Measurements from ENCODE around the gene GALE.
A peak's percentile ranks its signal among the peaks of the same experiment; 100 is the strongest.
"Not testable (repeated sequence)": the region's sequence is repeated elsewhere in the genome, so short reads cannot be mapped to it uniquely, and the experiment has no call there.

Gene GALE

DNA sequence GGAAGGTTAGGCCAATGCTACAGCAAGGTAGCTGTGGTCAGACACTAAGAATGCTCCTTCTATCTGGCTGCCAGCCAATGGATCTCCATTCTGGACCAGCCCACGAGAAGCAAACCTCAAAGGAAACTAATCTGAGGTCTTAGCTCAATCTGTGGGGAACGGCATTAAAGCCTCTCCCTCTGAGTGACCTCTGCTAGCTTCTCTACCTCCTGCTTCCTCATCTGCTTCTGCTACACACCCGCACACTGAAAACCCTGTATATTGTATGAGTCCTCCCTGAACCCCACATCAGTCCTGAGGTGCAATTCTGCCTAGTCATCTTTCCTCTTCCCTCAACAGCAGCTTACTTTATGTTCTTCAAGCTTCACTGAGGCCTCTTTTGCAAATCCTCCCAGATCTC, 6.9 kb upstream of the GALE start:
- DNase-seq, result no peak

DNA sequence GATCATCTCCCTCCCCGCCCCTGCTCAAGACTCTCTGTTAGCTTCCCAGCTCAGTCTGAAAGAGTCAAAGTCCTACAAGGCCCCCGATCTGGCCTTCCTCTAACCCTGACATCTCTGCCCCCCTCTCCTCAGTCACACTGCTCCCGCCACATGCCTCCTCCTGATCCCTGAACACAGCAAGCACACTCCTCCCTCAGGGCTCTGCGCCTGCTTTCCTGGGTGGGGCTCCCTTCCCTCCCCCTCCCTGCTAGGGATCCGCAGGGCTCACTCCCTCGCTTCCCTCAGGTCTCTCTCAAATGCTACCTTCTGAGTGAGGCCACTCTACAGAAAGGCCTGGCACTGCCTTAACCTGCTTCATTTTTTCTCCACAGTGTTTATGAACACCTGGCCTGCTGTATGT, 5.7 kb upstream of the GALE start:
- DNase-seq, result no peak

DNA sequence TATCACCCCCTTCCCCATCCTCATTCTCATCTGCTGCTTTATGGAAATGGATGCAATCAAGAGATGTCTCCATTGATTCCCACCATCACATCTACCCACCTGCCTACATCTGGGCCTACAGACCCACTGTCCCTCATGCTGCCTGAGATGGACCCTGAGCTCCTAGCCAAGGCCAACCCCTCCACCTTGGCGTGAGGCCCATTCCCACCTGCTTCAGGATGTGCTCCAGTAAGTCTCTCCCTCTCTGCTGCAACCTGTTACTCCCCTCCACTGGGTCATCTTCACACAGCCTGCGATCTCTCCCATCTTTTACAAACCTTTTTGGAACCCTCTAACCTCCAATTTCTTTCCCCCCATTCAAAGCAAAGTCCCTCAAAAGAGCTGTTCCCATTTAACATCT, 4.5 kb upstream of the GALE start:
- DNase-seq, result no peak

DNA sequence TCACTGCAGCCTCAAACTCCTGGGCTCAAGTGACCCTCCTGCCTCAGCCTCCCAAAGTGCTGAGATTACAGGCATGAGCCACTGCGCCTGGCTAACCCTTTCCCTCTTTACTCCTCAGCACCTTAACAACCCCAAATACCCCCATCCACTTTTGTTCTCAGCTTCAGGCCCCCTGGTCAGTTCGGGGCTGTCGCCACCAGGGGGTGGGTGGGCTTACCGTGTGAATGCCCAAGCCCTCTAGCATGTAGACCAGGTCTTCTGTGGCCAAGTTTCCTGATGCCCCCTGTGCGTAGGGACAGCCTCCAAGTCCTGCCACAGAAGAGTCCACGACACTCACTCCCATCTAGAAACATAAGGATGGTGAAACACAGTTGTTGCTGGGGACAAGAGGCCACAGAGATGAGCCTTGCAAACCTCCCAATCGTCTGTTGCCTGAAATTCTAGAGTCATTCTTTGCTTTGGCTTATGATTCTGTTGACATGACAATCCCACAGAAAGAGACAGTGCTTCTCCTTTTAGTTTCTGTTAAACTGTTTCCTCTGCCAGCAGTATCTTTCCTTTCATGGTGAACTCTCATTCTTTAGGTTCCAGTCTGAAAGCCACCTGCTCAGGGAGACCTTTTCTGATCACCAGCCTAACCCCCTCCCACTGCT, 3.8 kb upstream of the GALE start:
- DNase-seq, result no peak

DNA sequence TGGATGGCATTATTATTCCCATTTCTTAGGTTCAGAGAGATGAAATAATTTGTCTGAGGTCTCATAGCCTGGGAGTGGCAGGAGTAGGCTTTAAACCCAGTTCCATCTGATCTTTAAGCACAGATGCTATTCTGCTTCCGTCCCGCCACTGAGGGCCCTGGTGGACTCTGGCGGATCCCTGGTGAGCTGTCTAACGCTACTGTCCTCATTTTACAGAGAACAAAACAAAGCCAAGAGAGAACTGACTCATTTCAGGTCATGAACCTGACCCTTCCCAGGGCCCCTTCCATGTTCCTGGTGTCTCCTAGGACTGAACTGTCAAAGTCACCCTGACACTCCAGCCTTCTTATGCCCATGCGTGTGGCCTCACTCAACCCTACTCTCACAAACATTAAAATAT, 3.1 kb upstream of the GALE start:
- DNase-seq, result no peak

DNA sequence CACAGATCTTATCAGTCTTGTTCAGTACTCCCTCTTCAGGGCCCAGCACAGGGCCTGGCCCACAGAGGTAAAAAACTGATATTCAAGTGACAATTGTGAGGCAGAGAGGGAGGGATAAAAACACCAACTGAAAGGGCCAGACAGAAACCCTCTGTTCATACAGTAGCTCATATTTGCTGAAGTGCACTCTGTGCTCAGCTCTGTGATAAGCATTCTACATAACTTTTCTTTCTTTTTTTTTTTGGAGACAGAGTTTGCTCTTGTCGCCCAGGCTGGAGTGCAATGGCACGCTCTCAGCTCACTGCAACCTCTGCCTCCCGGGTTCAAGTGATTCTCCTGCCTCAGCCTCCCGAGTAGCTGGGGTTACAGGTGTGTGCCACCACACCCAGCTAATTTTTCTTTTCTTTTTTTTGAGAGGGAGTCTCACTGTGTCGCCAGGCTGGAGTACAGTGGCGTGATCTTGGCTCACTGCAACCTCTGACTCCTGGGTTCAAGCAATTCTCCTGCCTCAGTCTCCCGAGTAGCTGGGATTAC, 2.3 kb upstream of the GALE start:
- not testable (repeated sequence) for DNase-seq

DNA sequence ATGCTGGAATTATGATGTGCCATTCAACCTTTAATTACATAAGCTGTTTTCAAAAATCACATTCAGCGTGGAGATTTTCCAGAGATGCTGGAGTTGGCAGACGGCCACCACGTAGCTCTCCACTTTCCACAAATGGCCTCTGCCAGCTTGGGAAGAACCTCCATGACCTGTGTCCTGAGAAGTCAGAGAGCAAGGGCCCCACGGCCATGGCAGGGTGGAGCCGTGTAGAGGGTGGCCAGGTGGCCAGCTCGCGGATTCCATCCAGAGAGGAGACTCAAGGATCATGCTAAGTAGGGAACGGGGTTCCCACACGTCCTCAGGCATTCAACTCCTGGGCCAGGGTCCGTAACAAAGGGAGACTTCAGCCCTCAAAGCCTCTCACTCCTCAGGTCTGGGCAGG, 1.3 kb upstream of the GALE start:
- DNase-seq, result no peak

DNA sequence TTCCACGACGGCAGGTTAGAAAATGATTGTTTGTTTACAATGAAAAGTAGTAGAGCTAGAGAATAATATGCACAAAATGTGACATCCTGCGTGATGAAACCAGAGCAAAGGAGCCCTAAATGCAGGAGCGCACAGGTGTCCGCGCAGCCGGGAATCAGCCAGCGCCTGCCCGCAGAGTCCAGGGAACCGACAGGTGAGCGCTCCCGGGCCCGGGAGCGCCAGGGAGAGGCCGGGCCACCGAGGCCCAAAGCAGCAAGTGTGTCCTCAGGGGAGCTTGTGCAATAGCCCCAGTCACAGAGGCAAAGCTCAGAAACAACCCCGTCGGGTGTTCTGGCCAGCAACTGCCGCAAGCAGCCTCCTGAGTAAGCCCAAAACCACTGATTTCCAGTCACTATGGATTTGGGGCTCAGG, 789 bp upstream of the GALE start:
- DNase-seq, result no peak

DNA sequence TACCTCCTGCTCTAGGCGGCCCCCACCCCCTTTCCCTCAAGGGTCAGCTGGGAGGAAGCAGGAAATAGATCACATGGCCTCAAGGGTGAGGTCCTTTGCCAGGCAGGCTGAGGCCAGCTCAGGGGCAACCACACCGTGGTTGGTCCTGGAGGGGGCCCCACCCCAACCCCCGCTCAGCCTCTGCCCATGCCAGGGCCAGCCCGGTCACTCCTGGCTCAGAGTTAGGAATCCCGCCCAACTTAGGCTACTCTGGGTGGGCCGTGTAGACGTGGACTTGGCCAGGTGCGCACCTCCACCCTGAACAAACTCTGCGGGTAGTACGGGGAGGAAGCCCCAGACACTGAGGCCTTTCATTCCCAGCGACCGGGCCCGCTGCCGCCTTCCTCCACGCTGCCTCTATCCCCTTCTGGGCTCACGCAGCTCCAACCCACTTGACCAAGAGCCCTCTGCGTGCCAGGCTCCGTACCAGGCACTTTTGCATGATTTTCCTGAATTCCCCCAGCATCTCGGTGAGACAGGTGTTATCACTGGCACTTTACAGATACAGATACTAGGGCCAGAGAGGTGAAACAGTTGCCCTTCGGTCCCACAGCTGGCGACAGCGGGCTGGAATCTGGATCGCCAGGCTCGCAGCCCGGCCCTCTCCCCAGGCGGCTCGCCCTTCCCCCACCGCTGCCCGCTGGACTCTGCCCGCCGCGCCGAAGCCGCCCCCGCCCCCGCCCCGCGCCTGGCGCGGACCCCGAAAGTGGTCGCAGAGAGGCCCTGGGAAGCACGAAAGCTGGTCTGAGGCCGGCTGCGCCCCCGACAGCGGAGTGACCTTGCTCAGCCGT, 769 bp downstream of the GALE start:
- DNase-seq, result peak; percentile 70

DNA sequence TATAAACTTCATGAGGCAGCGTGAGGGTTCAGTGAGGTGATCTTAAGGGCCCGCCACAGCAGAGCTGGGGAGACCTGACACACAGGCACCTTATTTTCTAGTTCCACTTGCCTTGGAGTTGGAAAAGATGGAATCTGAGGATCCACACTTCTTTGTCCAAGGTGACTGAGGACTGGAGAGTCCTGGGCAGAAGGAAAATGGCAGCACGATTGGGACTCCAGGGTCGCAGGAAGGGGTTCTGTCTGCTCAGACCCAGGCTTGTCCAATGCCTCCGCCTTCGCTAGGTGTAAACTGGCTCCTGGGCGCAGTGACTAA, 1.3 kb downstream of the GALE start:
- no peak for DNase-seq

DNA sequence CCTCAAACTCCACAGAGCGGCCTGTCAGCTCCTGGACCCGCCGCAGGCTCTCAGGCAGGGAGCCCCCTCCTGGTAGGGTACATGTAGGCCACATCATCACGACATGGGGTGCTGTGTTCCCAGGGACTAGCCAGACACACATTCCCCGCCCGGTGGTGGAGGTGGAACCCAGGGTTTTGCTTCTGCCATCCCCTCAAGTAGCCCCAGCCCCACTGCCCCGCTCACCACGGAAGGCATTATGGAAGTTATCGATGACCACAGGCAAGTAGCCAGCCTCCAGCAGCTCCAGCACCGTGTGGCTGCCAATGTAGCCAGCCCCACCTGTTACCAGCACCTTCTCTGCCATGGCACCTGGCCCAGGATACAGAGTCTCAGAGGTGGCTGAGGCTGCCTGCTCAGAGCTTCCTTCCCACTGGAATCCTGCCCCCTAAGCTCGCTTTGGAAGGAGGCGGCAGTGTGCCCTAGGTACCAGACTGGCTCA, 1.9 kb downstream of the GALE start:
- DNase-seq, result no peak

DNA sequence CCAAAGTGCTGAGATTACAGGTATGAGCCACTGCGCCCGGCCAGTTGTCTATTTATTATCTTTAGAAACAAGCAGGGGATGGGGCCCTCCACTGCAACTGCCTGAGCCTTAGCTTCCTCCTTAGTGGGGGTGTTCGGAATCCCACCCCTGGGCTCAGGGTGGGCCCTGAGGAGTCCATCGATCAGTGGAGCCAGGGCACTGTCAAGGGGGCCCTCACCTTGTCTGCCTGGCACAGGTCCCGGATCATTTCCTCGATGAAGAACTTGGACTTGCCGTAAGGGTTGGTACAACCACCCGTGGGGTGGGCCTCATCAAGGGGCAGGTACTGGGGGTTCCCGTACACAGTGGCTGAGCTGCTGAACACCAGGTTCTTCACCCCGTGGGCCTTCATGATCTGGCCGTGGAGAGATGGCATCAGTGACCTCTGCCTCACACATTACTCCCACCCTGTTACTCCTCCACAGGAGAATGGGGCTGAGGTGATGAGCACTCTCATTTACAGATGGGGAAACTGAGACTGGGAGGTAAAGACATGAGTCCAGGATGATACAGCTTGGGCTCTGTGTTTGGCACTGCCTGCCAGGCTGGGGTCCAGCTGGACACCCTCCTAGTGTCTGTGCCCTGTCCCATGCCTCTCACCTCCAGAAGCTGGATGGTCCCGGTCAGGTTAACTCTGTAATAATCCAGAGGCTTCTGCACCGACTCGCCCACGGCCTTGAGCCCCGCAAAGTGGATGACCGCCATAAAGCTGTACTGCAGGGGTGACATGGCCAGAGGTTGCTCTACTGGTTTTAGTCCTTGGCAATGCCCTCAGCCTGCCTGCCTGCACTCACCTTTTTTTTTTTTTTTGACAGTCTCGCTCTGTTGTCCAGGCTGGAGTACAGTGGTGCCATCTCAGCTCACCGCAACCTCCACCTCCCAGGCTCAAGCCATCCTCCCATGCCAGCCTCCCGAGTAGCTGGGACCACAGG, 2.8 kb downstream of the GALE start:
- DNase-seq, result no peak

DNA sequence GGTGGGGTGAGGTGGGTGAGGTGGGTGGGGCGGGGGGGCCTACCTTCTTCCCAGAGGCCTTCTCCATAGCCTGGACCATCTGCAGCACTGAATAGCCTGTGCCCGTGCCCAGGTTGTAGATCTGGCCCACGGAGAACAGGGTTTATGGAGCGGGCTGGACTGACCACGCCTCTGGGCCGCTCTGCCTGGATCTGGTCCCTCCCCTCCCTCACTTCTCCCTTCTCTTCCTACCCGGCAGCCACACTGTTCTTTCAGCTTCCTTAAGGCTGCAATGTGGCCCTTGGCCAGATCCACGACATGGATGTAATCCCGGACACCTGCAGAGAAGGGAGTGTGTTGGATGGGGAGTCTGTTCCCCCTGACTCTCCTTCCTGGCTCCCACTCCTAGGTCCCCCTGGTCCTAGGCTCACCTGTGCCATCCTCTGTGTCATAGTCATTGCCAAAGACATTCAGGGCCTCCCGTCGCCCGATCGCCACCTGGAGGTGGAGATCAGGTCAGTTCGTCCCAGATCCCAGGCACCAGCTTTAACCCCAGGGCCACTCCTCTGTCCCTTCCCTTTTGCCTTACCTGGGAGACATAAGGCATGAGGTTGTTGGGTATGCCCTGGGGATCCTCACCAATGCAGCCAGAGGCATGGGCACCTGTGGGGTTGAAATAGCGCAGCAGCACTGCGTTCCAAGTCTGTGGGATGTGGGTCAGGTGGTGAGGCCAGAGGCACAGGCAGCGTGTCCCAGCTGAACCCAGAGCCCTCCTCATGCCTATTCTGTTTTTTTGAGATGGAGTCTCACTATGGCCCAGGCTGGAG, 3.9 kb downstream of the GALE start:
- DNase-seq, result no peak

DNA sequence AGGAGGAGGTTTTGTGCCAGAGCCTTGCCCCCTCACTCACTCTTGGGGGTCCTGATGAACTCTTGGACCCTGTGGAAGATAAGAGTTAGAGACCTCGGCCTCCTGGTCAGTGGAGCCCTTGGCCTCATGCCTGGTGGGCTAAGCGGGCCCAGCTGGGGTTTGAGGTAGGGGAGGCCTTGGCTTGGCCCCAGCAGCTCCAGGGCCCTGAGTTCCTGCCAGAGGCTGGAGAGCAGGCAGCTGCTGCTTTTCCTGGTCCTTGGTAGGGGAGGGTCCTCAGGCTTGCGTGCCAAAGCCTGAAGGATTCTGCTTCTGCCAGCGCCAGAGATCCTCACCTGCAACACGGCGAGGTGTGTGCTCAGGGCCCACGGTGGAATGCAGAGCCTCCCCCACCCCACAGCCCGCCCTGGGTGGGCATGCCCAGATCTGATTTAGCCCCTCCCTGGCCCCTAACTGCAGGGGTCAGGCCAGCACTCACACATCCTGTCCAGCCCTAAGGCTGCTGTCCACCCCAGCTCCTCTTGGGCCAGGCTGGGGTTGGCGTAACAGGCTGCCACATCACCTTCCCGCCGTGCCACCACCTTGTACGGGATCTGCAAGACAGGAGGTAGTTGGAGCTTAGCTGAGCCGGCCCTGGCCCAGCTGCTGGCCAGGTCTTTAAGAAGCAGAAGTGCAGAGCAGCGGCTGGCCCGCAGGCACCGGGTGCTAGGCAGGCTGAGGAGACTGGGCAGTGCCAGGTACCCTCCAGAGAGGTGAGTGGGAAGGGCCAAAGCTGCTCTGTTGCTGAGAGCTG, 4.7 kb downstream of the GALE start:
- DNase-seq, result no peak

DNA sequence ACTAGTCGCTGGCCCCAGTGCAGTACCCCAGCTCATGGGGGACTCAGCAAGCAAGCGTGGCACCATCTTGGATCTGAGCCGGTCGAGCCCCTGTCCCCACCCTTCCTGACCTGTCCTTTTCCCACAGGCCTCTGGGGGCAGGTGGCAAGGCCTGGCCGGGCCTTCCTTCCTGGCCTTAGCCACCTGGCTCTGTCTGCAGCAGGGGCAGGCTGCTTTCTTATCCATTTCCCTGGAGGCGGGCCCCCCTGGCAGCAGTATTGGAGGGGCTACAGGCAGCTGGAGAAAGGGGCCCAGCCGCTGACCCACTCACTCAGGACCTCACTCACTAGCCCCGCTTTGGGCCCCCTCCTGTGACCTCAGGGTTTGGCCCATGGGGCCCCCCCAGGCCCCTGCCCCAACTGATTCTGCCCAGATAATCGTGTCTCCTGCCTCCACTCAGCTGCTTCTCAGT, 5.8 kb downstream of the GALE start:
- not testable (repeated sequence) for DNase-seq

DNA sequence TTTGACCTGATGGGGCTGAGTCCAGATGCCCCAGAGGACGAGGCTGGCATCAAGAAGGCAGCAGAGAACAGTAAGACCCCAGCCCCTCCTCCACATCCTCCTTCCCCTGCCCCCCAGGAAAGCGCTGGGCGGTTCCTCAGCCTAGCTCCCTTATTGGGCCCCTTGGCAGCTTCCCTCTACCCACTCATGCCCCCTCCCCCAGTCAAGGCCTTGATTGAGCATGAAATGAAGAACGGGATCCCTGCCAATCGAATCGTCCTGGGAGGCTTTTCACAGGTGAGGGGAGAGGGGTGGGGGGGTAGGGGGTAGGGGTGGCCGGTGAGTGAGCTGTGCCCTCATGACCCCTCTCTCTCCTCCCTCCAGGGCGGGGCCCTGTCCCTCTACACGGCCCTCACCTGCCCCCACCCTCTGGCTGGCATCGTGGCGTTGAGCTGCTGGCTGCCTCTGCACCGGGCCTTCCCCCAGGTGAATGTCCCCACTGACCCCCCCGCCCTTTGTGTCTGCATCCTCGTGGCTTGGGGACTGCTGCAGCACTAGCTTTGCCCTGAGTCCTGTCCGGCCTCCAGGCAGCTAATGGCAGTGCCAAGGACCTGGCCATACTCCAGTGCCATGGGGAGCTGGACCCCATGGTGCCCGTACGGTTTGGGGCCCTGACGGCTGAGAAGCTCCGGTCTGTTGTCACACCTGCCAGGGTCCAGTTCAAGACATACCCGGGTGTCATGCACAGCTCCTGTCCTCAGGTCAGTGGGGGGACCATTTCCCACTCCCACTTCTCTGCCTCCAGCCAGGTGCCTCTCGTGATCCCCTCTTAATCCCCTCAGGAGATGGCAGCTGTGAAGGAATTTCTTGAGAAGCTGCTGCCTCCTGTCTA, 6.5 kb downstream of the GALE start:
- no peak for DNase-seq

DNA sequence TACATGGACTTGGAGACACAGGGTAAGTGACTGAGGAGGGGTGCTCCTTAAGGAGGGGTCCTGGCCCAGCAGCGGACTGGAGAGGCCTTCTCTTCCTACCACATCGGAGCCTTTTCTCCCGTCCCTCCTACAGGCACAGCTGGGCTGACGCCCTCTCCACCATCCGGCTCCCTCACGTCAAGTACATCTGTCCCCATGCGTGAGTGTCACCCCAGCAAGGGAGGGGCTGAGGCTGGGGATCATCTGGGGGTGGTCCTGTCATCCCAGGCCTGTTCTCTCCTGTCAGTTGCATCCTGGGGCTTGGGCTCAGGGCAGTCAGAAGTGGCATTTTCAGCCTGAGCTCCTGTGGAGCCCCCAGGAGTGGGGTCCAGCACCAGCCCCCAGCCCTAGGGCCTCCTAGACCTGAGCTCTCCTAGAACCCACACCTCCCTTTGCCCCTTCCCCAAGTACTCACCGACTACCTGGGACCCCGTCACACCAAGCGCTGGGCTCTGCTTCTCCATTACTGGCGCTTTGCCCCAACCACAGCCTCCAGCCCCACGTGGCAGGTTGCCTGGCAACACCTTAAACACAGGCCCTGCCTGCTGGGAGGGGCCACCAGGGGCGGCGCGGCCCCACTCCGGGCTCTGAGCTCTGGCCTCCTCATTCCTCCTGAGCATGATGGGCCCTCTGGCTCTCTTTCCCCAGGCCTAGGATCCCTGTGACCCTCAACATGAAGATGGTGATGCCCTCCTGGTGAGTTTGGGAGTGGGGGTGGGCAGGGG, 7.4 kb downstream of the GALE start:
- no peak for DNase-seq

DNA sequence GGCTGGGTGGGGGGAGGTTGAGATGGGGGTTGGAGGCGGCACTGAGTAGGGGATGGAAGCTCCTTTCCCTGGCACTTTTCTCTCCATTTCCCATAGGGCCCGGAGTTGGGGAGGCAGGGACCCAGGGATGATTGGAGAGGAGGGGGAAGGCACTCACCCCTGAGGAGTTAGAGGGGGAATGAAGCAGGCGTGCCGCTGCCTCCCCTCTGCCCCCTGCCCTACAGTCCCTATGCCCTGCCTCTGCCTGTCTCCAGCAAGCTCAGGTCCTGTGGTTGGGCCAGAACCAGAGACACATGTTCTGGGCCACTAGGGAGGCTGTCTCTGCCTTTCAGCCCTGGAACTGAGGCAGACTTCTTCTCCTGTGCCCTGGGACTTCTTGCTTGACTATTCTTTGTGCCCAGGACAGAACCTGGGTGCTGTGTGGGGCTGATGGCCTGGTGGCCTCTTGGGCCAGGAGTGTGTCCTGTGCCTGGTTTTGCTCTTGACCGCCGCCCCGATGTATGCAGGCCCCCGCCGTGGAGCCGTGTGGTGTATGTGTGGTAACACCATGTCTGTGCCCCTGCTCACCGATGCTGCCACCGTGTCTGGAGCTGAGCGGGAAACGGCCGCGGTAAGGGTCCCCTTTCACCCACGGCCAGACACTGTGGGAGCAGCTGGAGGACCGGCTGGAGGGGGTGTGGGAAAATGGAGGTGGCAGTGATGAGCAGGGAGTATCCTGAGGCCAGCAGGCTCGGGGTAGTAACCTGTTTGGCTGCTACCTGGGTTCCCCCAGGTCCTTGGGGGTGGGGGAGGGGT, 8.2 kb downstream of the GALE start:
- DNase-seq, result no peak
